ENCODE data around the gene LRRC34. TPM values are rescaled to one million over a fixed set of nuclear protein-coding genes. Genes with fewer than 3 reads are reported as not detected.

Gene LRRC34
- total and polyA plus RNA-seq, 9 of the 15 experiments (the other 6 are each of a cell fraction or from before 2014, with no cell fraction given): 0.17 to 0.30 TPM; not detected in 7

DNA sequence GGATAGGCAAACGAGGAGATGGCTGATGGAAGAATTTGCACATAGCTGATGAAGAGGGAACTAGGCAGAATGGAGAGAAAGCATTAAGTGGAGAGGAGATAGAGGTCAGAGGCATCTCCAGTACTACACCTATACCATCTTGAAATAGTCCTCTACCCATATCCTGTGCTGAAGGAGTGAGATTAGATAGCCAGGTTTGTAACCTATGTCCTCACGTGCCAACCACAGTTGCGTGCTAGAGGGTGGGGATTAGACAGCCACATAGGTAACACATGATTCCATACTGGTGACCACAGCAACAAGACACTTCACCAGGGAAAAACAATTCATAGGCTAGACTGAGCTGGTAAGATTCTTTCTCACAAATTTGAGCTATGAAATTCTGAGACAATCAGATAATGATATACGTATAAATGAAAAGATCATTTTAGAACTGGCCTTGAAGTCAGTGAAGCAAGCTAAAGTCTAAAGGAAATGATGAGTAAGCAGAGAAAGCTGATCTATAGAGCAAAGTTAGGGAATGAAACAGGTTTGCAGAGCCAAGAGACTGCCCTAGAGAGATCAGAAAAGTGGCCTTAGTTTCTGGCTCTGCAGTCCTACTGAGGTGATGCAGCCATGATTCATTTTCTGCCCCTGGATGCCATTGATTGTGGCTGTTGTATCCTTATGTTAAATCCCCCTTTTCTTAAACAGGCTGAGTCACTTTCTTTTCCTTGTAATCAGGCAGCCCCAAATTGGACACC is 21.8 kb downstream of the LRRC34 start:
- BruUV-seq (replicated peaks): no TSS peak
- H2AFZ ChIP-seq (ENCODE audit: low read depth, low read length): no peak overlapping the region
- peak; percentile 70 for ATAC-seq
- intact Hi-C loops (cut with micrococcal nuclease): no loop called here
- FAIRE-seq: no peak
- H3K27me3 ChIP-seq (ENCODE audit: control insufficient read depth in 2 of 2, insufficient read depth in 2 of 2, low read length in 2 of 2): no peaks in the 10 kb centered on the region
- no peak overlapping the region for H3K9ac ChIP-seq (ENCODE audit: insufficient read depth in 1 of 2, low read depth in 2 of 2, low read length in 2 of 2)
- in situ Hi-C loops (cut with MboI): no loop called here
- peaks cover 46% of the 10 kb centered on the region for H3K36me3 ChIP-seq (ENCODE audit: control insufficient read depth, insufficient read depth, low read length)
- H3K79me2 ChIP-seq (ENCODE audit: control insufficient read depth, insufficient read depth, low read length): no peaks in the 10 kb centered on the region
- WGBS (ENCODE audit: insufficient coverage, low coverage, missing lambda C conversion rate): 50% methylated on average over 4 of the region's 4 CpGs
- ChIA-PET POLR2A (interaction anchor here (0.6 to 1.9 kb wide), 2 partner anchors 10 to 1710 kb away, joined by 3 to 6 read pairs; no protein-coding TSS in a partner anchor), CTCF (ENCODE audit: low intra/inter-chr PET ratio) (no interaction called here)
- no peak overlapping the region for H3K4me3 ChIP-seq
- DNase-seq (ENCODE audit: extremely low read depth in 1 of 4, low spot score in 3 of 4): no peak
- H3K9me3 ChIP-seq (replicated peaks; ENCODE audit: control insufficient read depth, insufficient read depth, low read depth, low read length): no peaks in the 10 kb centered on the region
- no peaks in the 10 kb centered on the region for H3K9me1 ChIP-seq (ENCODE audit: control insufficient read depth, insufficient read depth, low read length)
- no peaks in the 10 kb centered on the region; a peak in 1 of 5 replicates for H3K4me1 ChIP-seq (replicated peaks in 1 of 2; ENCODE audit: control insufficient read depth in 2 of 2, insufficient read depth in 2 of 2, low read length in 2 of 2)
- H3K4me2 ChIP-seq (ENCODE audit: insufficient read depth, low read length): no peak overlapping the region
- no peaks in the 10 kb centered on the region for H4K20me1 ChIP-seq (replicated peaks; ENCODE audit: control insufficient read depth, insufficient read depth, low read length)
- no peak overlapping the region for H3K27ac ChIP-seq (ENCODE audit: extremely low read depth, low read depth, low read length)
- TF ChIP-seq BCLAF1 (IDR thresholded peaks at IDR 0.05; ENCODE audit: borderline replicate concordance in 1 of 2, control insufficient read depth in 1 of 2, low read depth in 2 of 2, low read length in 1 of 2) (no peak), NUFIP1 (IDR thresholded peaks at IDR 0.05; ENCODE audit: partially characterized antibody) (no peak), DPF2 (IDR thresholded peaks at IDR 0.05) (no peak), C11orf30 (IDR thresholded peaks at IDR 0.05; ENCODE audit: low read depth) (peak; percentile 62), MAFG (tag; conservative IDR thresholded peaks at IDR 0.05) (peak; percentile 46; the same call in 1 of the 2 replicates), POLR2A (conservative IDR thresholded peaks at IDR 0.05) (no peak), DDX20 (tag; IDR thresholded peaks at IDR 0.05; ENCODE audit: low read depth) (no peak), SMAD4 (CRISPR knock-in tag; conservative IDR thresholded peaks at IDR 0.05) (no peak), HOXB6 (CRISPR knock-in tag; IDR thresholded peaks at IDR 0.05; ENCODE audit: borderline replicate concordance) (no peak), CBFA2T3 (IDR thresholded peaks at IDR 0.05) (peak; percentile 25; the same call in 1 of the 2 replicates), MCM7 (IDR thresholded peaks at IDR 0.05) (no peak), JUN (IDR thresholded peaks at IDR 0.05; ENCODE audit: borderline replicate concordance, low read depth, low read length) (no peak), JUN (CRISPR knock-in tag; IDR thresholded peaks at IDR 0.05; ENCODE audit: borderline replicate concordance) (no peak), RUNX1 (IDR thresholded peaks at IDR 0.05; ENCODE audit: low read depth) (no peak), SRF (CRISPR knock-in tag; IDR thresholded peaks at IDR 0.05) (no peak), KAT2B (IDR thresholded peaks at IDR 0.05; ENCODE audit: low read depth, low read length) (no peak), SUPT5H (IDR thresholded peaks at IDR 0.05) (peak; percentile 17; the same call in 1 of the 2 replicates)
- TF ChIP-seq, protein P1, sequence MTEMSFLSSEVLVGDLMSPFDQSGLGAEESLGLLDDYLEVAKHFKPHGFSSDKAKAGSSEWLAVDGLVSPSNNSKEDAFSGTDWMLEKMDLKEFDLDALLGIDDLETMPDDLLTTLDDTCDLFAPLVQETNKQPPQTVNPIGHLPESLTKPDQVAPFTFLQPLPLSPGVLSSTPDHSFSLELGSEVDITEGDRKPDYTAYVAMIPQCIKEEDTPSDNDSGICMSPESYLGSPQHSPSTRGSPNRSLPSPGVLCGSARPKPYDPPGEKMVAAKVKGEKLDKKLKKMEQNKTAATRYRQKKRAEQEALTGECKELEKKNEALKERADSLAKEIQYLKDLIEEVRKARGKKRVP (CRISPR knock-in tag; IDR thresholded peaks at IDR 0.05): no peak
- TF ChIP-seq, protein P2, sequence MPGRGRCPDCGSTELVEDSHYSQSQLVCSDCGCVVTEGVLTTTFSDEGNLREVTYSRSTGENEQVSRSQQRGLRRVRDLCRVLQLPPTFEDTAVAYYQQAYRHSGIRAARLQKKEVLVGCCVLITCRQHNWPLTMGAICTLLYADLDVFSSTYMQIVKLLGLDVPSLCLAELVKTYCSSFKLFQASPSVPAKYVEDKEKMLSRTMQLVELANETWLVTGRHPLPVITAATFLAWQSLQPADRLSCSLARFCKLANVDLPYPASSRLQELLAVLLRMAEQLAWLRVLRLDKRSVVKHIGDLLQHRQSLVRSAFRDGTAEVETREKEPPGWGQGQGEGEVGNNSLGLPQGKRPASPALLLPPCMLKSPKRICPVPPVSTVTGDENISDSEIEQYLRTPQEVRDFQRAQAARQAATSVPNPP (IDR thresholded peaks at IDR 0.05; ENCODE audit: borderline replicate concordance, insufficient read depth, insufficient read length): no peak
